ENCODE data around the gene TUSC2. TPM values are rescaled to one million over a fixed set of nuclear protein-coding genes. Genes with fewer than 3 reads are reported as not detected.
"Not testable (repeated sequence)": the region's sequence is repeated elsewhere in the genome, so short reads cannot be mapped to it uniquely, and the experiment has no call there.

Gene TUSC2
- total RNA-seq, 2 donors from 2014 or later, result 10.7 to 20.1 TPM

- ATAC-seq (no peak), DNase-seq (ENCODE audit: low spot score in 2 of 2) (no peak)
- H3K9me3 Mint-ChIP-seq, result no peaks in the 10 kb centered on the region
- H3K27ac Mint-ChIP-seq, result peak overlapping the region; percentile 19 to 60
- H3K36me3 Mint-ChIP-seq, result no peaks in the 10 kb centered on the region
Measured at GRCh38 chr3:50316657-50317242, 11.3 kb downstream of the TUSC2 start.

- Mint-ChIP-seq H3K36me3 (peaks cover 0 to under 1% of the 10 kb centered on the region in 2 donors), H3K27ac (no peak overlapping the region), H3K9me3 (no peaks in the 10 kb centered on the region)
- ATAC-seq (no peak), DNase-seq (ENCODE audit: low spot score in 2 of 2) (no peak)
Measured at GRCh38 chr3:50314816-50315215, 13.2 kb downstream of the TUSC2 start.

- DNase-seq (ENCODE audit: low spot score in 2 of 2), result no peak
- ATAC-seq, result no peak
- Mint-ChIP-seq H3K9me3 (no peaks in the 10 kb centered on the region), H3K27ac (peak overlapping the region; percentile 15 to 26), H3K36me3 (peaks cover 0 to 4% of the 10 kb centered on the region in 2 donors)
Measured at GRCh38 chr3:50314342-50314741, 13.7 kb downstream of the TUSC2 start.

- not testable (repeated sequence) for H3K9me3 Mint-ChIP-seq; ATAC-seq; DNase-seq (ENCODE audit: low spot score in 2 of 2); H3K27ac Mint-ChIP-seq; H3K36me3 Mint-ChIP-seq
Measured at GRCh38 chr3:50312041-50312440, 16.0 kb downstream of the TUSC2 start.

- ATAC-seq (peak; percentile 11 to 54), DNase-seq (ENCODE audit: low spot score in 2 of 2) (no peak)
- Mint-ChIP-seq H3K36me3 (peaks cover 0 to 1% of the 10 kb centered on the region in 2 donors), H3K9me3 (no peaks in the 10 kb centered on the region), H3K27ac (no peak overlapping the region)
Measured at GRCh38 chr3:50304601-50305000, 23.4 kb downstream of the TUSC2 start.

- H3K27ac Mint-ChIP-seq, result no peak within 1 kb of the TSS
- no peaks in the 10 kb centered on the region for H3K9me3 Mint-ChIP-seq
- H3K36me3 Mint-ChIP-seq, result peaks cover 0 to 4% of the 10 kb centered on the region in 2 donors
- DNase-seq (ENCODE audit: low spot score in 2 of 2) (no peak), ATAC-seq (no peak)
Measured at GRCh38 chr3:50303013-50303815, 24.8 kb downstream of the TUSC2 start, which contains the start of gene HYAL1. Gene HYAL1, minus strand, starts transcription at chr3:50303574. Its CDS starts 618 bp downstream, at chr3:50302956.

GRCh38 chr3:50302095-50303012 lies 25.7 kb downstream of the TUSC2 start:
- ATAC-seq, result no peak
- no peak for DNase-seq (ENCODE audit: low spot score in 2 of 2)
- Mint-ChIP-seq H3K27ac (no peak overlapping the region), H3K9me3 (no peaks in the 10 kb centered on the region), H3K36me3 (peaks cover 0 to 4% of the 10 kb centered on the region in 2 donors)

- peak overlapping the region in 1 of 2 donors; percentile 89 for H3K27ac Mint-ChIP-seq
- ATAC-seq (no peak), DNase-seq (ENCODE audit: low spot score in 2 of 2) (no peak)
Measured at GRCh38 chr3:50300681-50301254, 27.3 kb downstream of the TUSC2 start.

GRCh38 chr3:50299929-50300680 lies 27.9 kb downstream of the TUSC2 start:
- H3K9me3 Mint-ChIP-seq, result no peaks in the 10 kb centered on the region
- ATAC-seq, result peak in 1 of 2 donors; percentile 52
- DNase-seq (ENCODE audit: low spot score in 2 of 2), result no peak
- peaks cover 0 to 4% of the 10 kb centered on the region in 2 donors for H3K36me3 Mint-ChIP-seq
- peak overlapping the region; percentile 89 for H3K27ac Mint-ChIP-seq

More at GRCh38 chr3:50300681-50301254, 27.3 kb downstream of the TUSC2 start:
- Mint-ChIP-seq H3K36me3 (peaks cover 0 to 4% of the 10 kb centered on the region in 2 donors), H3K9me3 (no peaks in the 10 kb centered on the region)

- ATAC-seq (no peak), DNase-seq (ENCODE audit: low spot score in 2 of 2) (no peak)
- Mint-ChIP-seq H3K9me3 (no peaks in the 10 kb centered on the region), H3K36me3 (peaks cover 0 to 4% of the 10 kb centered on the region in 2 donors), H3K27ac (peak overlapping the region; percentile 89)
Measured at GRCh38 chr3:50299638-50299928, 28.4 kb downstream of the TUSC2 start.

GRCh38 chr3:50298836-50299637 lies 29.0 kb downstream of the TUSC2 start, which contains the start of the genes HYAL3 and NAA80:
Gene HYAL3, minus strand, starts transcription at chr3:50299405. Its CDS starts 3,803 bp downstream, at chr3:50295602.
Gene NAA80, minus strand, starts transcription at chr3:50299405. Its CDS starts 1,942 bp downstream, at chr3:50297463.
- peak within 1 kb of the TSS; percentile 89 to 99 for H3K27ac Mint-ChIP-seq
- H3K9me3 Mint-ChIP-seq, result no peaks in the 10 kb centered on the region
- DNase-seq (ENCODE audit: low spot score in 2 of 2) (peak; percentile 98 to 99), ATAC-seq (peak; percentile 83 to 90)
- peaks cover 0 to 4% of the 10 kb centered on the region in 2 donors for H3K36me3 Mint-ChIP-seq

- no peak for ATAC-seq
- Mint-ChIP-seq H3K27ac (peak overlapping the region; percentile 44 to 89), H3K9me3 (no peaks in the 10 kb centered on the region), H3K36me3 (peaks cover 0 to 4% of the 10 kb centered on the region in 2 donors)
- no peak for DNase-seq (ENCODE audit: low spot score in 2 of 2)
Measured at GRCh38 chr3:50297896-50298725, 29.9 kb downstream of the TUSC2 start.

- Mint-ChIP-seq H3K27ac (no peak overlapping the region), H3K9me3 (no peaks in the 10 kb centered on the region)
- DNase-seq (ENCODE audit: low spot score in 2 of 2), result no peak
Measured at GRCh38 chr3:50297384-50297775, 30.6 kb downstream of the TUSC2 start.

GRCh38 chr3:50296721-50297383 lies 31.2 kb downstream of the TUSC2 start:
- no peak for ATAC-seq
- peak overlapping the region in 1 of 2 donors; percentile 60 for H3K27ac Mint-ChIP-seq
- no peaks in the 10 kb centered on the region for H3K9me3 Mint-ChIP-seq
- DNase-seq (ENCODE audit: low spot score in 2 of 2), result no peak
- peaks cover 0 to 9% of the 10 kb centered on the region in 2 donors for H3K36me3 Mint-ChIP-seq

More at GRCh38 chr3:50297384-50297775, 30.6 kb downstream of the TUSC2 start:
- ATAC-seq, result no peak
- peaks cover 0 to 8% of the 10 kb centered on the region in 2 donors for H3K36me3 Mint-ChIP-seq
